ENCODE data around the gene BPIFB2. TPM values are rescaled to one million over a fixed set of nuclear protein-coding genes. Genes with fewer than 3 reads are reported as not detected.

The BPIFB2 gene
- polyA plus RNA-seq, 1 donor (not counting 4 experiments of a cell fraction or from before 2014, with no cell fraction given) = not detected

DNA sequence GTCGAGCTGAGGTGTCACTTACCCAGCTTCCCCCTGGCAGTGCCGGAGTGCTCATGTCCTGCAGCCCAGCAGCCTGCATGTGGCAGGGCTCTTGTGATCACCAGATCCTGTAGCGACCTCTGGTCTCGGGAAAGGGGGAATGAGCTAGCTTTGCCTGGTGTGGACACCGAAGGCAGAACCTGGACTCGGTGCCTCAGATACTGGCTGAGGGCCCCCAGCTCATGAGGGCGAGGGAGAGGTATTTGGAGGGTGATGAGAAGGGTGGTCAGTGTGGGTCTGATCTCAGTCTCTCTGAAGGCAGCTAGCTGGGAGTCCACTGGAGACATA lies 29.5 kb upstream of the BPIFB2 start:
- no peak for FAIRE-seq

DNA sequence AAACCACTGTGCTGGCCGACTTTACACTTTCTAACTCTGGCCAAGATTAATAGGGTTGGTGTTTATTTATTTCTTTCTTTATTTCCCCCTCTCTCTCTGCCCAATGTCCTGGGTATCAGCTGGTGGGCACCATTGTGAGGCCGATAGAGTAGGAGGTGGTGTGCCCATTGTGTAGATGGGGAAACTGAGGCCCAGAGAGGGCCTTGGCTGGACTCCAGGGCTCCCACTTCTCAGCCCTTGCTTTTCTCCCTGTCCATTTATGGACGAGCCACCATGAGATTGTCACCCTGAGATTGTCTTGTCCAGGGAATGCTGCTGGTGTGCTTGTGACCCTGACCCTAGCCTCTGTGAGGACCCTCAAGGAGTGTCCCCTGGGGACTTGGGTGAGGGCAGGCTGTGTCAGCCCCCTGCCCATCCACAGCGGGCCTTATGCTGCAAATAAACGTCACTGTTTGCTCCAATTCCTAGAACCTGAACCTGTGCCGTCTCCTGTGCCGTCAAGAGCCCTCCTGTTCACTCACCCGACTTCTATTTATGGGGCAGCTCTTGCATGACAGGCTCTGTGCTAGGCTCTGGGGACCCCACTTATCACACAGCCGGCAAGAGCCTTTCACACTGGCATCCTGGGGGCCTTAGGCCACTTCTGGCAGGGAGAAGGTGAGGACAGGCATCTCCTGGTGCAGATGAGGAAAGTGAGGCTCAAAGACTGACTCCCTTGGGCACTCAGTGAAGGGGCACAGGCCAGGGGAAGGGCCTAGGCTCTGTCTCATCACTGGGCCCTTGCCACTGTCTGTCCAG lies 28.1 kb upstream of the BPIFB2 start:
- FAIRE-seq (no peak), DNase-seq (ENCODE audit: low read depth, low spot score) (no peak)
- no peak overlapping the region for H3K27ac ChIP-seq (ENCODE audit: control insufficient read depth, insufficient read depth, low read length)
- no peak overlapping the region for H3K4me3 ChIP-seq (ENCODE audit: control insufficient read depth in 2 of 3, extremely low read depth in 1 of 3, insufficient read depth in 2 of 3, low read depth in 1 of 3, low read length in 3 of 3)
- no peaks in the 10 kb centered on the region for H4K20me1 ChIP-seq (ENCODE audit: control insufficient read depth, extremely low read depth, insufficient read depth, low read length)
- no peaks in the 10 kb centered on the region for H3K36me3 ChIP-seq (ENCODE audit: control insufficient read depth in 2 of 2, extremely low read depth in 1 of 2, insufficient read depth in 2 of 2, low read length in 2 of 2)
- H3K4me2 ChIP-seq (ENCODE audit: control insufficient read depth, extremely low read depth, insufficient read depth, low read depth, low read length) = no peak overlapping the region
- H3K9ac ChIP-seq (ENCODE audit: control insufficient read depth, extremely low read depth, insufficient read depth, low read length) = no peak overlapping the region
- no peak overlapping the region for H2AFZ ChIP-seq (ENCODE audit: control insufficient read depth, low read length)
- dilution Hi-C loops (cut with MboI; ENCODE audit: extremely low pct_ligation_motif_present, low sequenced_read_pairs) = no loop called here
- no peaks in the 10 kb centered on the region for H3K9me1 ChIP-seq (ENCODE audit: control insufficient read depth, extremely low read depth, insufficient read depth, low read length)
- no peaks in the 10 kb centered on the region for H3K79me2 ChIP-seq (ENCODE audit: control insufficient read depth, insufficient read depth, low read length)
- TF ChIP-seq CTCF (optimal IDR thresholded peaks at IDR 0.05 in 1 of 3, IDR thresholded peaks at IDR 0.05 in 1 of 3, conservative IDR thresholded peaks at IDR 0.05 in 1 of 3; ENCODE audit: extremely low read depth in 1 of 3, insufficient read depth in 2 of 3, low read length in 3 of 3) (no peak), EZH2 (IDR thresholded peaks at IDR 0.05; ENCODE audit: low read length) (no peak)
- no peaks in the 10 kb centered on the region for H3K4me1 ChIP-seq (ENCODE audit: control insufficient read depth, extremely low read depth, insufficient read depth, low read length)
- no peaks in the 10 kb centered on the region for H3K27me3 ChIP-seq (ENCODE audit: control insufficient read depth, extremely low read depth, insufficient read depth, low read length)
- H3K9me3 ChIP-seq (ENCODE audit: control insufficient read depth, low read depth, low read length) = no peaks in the 10 kb centered on the region

More for the DNA sequence above, 29.5 kb upstream of the BPIFB2 start:
- no peak for DNase-seq (ENCODE audit: low read depth, low spot score)
- Histone ChIP-seq H2AFZ (ENCODE audit: control insufficient read depth, low read length) (no peak overlapping the region), H3K9me1 (ENCODE audit: control insufficient read depth, extremely low read depth, insufficient read depth, low read length) (no peaks in the 10 kb centered on the region), H4K20me1 (ENCODE audit: control insufficient read depth, extremely low read depth, insufficient read depth, low read length) (no peaks in the 10 kb centered on the region), H3K4me3 (ENCODE audit: control insufficient read depth in 2 of 3, extremely low read depth in 1 of 3, insufficient read depth in 2 of 3, low read depth in 1 of 3, low read length in 3 of 3) (no peak overlapping the region), H3K4me2 (ENCODE audit: control insufficient read depth, extremely low read depth, insufficient read depth, low read depth, low read length) (no peak overlapping the region), H3K9ac (ENCODE audit: control insufficient read depth, extremely low read depth, insufficient read depth, low read length) (no peak overlapping the region), H3K9me3 (ENCODE audit: control insufficient read depth, low read depth, low read length) (no peaks in the 10 kb centered on the region), H3K27me3 (ENCODE audit: control insufficient read depth, extremely low read depth, insufficient read depth, low read length) (no peaks in the 10 kb centered on the region), H3K79me2 (ENCODE audit: control insufficient read depth, insufficient read depth, low read length) (no peaks in the 10 kb centered on the region), H3K27ac (ENCODE audit: control insufficient read depth, insufficient read depth, low read length) (no peak overlapping the region), H3K36me3 (ENCODE audit: control insufficient read depth in 2 of 2, extremely low read depth in 1 of 2, insufficient read depth in 2 of 2, low read length in 2 of 2) (no peaks in the 10 kb centered on the region), H3K4me1 (ENCODE audit: control insufficient read depth, extremely low read depth, insufficient read depth, low read length) (no peaks in the 10 kb centered on the region)
- dilution Hi-C loops (cut with MboI; ENCODE audit: extremely low pct_ligation_motif_present, low sequenced_read_pairs) = no loop called here
- no peak for TF ChIP-seq CTCF (optimal IDR thresholded peaks at IDR 0.05 in 1 of 3, IDR thresholded peaks at IDR 0.05 in 1 of 3, conservative IDR thresholded peaks at IDR 0.05 in 1 of 3; ENCODE audit: extremely low read depth in 1 of 3, insufficient read depth in 2 of 3, low read length in 3 of 3)
- no peak for TF ChIP-seq EZH2 (IDR thresholded peaks at IDR 0.05; ENCODE audit: low read length)

Measured in keratinocyte (primary cell).